Thyroid gland (tissue), 4 donors: Measurements from ENCODE around the gene ANKS1A.

Experiments
- POLR2A ChIP-seq, 2 donors: fragments of 450-650 bp; IDR thresholded peaks; one replicate each; pipeline ENCODE4 v1.6.1; 2017; ENCODE audit warnings: antibody characterized with exemption in 2 of 2, mild to moderate bottlenecking in 2 of 2, moderate library complexity in 1 of 2
- TF ChIP-seq, protein P1 (sequence below), 6 experiments: fragments of 200-600 bp in 3 of 6; fragments of 450-650 bp in 3 of 6; sonication (generic) in 3 of 6; IDR thresholded peaks; one replicate each; pipeline ENCODE4 v1.5.1; 2016 to 2019; ENCODE audit warnings: antibody characterized with exemption in 6 of 6, mild to moderate bottlenecking in 2 of 6, inconsistent platforms in 1 of 6, moderate library complexity in 1 of 6

DNA sequence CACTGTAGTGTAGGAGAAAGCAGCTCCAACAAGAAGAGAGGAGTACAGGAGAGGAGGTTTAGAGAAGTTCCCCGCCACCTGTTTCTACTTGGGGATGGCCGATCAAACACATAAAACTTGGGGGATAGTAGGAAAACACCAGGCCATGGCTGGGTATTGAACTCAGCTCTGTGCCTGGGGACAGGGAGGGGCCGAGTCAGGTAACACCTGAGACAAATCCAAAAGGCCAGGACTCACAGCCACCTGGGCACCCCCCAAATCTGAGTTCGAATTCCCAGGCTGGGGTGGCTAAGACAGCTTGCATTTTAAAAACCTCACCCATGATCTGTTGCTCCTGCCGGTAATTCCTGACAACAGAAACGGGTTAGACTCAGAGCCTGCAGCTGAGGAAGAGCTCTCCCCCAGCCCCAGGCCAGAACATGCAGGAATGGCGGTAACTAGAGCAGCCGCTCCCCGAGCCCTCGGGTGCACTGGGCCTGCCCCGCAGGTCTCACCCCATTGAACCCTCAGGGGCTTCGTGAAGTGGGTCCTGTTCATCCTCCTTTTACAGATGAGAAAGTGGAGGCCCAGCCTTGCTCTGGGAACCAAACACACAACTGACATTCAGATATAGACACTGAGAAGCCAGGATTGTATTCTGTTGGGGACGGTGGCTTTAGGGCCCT, 191.1 kb downstream of the ANKS1A start:
- TF ChIP-seq, protein P1, sequence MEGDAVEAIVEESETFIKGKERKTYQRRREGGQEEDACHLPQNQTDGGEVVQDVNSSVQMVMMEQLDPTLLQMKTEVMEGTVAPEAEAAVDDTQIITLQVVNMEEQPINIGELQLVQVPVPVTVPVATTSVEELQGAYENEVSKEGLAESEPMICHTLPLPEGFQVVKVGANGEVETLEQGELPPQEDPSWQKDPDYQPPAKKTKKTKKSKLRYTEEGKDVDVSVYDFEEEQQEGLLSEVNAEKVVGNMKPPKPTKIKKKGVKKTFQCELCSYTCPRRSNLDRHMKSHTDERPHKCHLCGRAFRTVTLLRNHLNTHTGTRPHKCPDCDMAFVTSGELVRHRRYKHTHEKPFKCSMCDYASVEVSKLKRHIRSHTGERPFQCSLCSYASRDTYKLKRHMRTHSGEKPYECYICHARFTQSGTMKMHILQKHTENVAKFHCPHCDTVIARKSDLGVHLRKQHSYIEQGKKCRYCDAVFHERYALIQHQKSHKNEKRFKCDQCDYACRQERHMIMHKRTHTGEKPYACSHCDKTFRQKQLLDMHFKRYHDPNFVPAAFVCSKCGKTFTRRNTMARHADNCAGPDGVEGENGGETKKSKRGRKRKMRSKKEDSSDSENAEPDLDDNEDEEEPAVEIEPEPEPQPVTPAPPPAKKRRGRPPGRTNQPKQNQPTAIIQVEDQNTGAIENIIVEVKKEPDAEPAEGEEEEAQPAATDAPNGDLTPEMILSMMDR (IDR thresholded peaks at IDR 0.05) = no peak
- TF ChIP-seq POLR2A (IDR thresholded peaks at IDR 0.05) = no peak
